GM23248 (cell line): ENCODE results near the gene ADAMTS10. TPM values are rescaled to one million over a fixed set of nuclear protein-coding genes. Genes with fewer than 3 reads are reported as not detected.
"Not testable (repeated sequence)": the region's sequence is repeated elsewhere in the genome, so short reads cannot be mapped to it uniquely, and the experiment has no call there.

Experiments used
- DNase-seq: peaks from one replicate; pipeline ENCODE4 v3.0.0-alpha.2; 2015
- H2AFZ ChIP-seq: fragments of 200-600 bp; sonication (generic); 2 replicates; pipeline ENCODE4 v1.6.1; 2016; ENCODE audit warnings: antibody characterized with exemption
- H3F3A ChIP-seq: fragments of 200-600 bp; sonication (generic); 2 replicates; pipeline ENCODE4 v1.6.1; 2016; ENCODE audit warnings: mild to moderate bottlenecking, antibody characterized with exemption, mixed run types; ENCODE audit not compliant: insufficient read depth
- H3K27ac ChIP-seq: fragments of 200-600 bp; sonication (generic); 2 replicates; pipeline ENCODE4 v1.5.1; 2016; ENCODE audit warnings: mild to moderate bottlenecking
- H3K27me3 ChIP-seq: fragments of 200-600 bp; sonication (generic); replicated peaks from 2 replicates; pipeline ENCODE4 v1.6.1; 2016; ENCODE audit warnings: mild to moderate bottlenecking; ENCODE audit not compliant: insufficient read depth
- H3K36me3 ChIP-seq: fragments of 200-600 bp; sonication (generic); 2 replicates; pipeline ENCODE4 v1.6.1; 2016; ENCODE audit warnings: low read depth, mild to moderate bottlenecking
- H3K4me1 ChIP-seq: fragments of 200-600 bp; sonication (generic); 2 replicates; pipeline ENCODE4 v1.6.1; 2016; ENCODE audit warnings: mild to moderate bottlenecking; ENCODE audit not compliant: insufficient read depth
- H3K4me2 ChIP-seq: fragments of 200-600 bp; sonication (generic); one replicate; pipeline ENCODE4 v1.6.1; 2016; ENCODE audit warnings: mild to moderate bottlenecking; ENCODE audit not compliant: unreplicated experiment
- H3K4me3 ChIP-seq: fragments of 200-600 bp; sonication (generic); 2 replicates; pipeline ENCODE4 v1.5.1; 2016; ENCODE audit warnings: mild to moderate bottlenecking
- H3K79me2 ChIP-seq: fragments of 200-600 bp; sonication (generic); 2 replicates; pipeline ENCODE4 v1.6.1; 2016; ENCODE audit warnings: mild to moderate bottlenecking; ENCODE audit not compliant: insufficient read depth
- H3K9ac ChIP-seq: fragments of 200-600 bp; sonication (generic); 2 replicates; pipeline ENCODE4 v1.6.1; 2016; ENCODE audit warnings: mild to moderate bottlenecking
- H3K9me2 ChIP-seq: fragments of 200-600 bp; sonication (generic); 2 replicates; pipeline ENCODE4 v1.6.1; 2016; ENCODE audit warnings: mixed run types, mild to moderate bottlenecking, moderate library complexity; ENCODE audit not compliant: insufficient read depth
- H3K9me3 ChIP-seq: fragments of 200-600 bp; sonication (generic); one replicate; pipeline ENCODE4 v1.6.1; 2017; ENCODE audit warnings: low read depth
- H4K20me1 ChIP-seq: fragments of 200-600 bp; sonication (generic); 2 replicates; pipeline ENCODE4 v1.6.0; 2016; ENCODE audit not compliant: insufficient read depth
- EZH2 ChIP-seq: fragments of 200-600 bp; sonication (generic); IDR thresholded peaks from 2 replicates; pipeline ENCODE4 v1.6.1; 2018; ENCODE audit warnings: antibody characterized with exemption, mild to moderate bottlenecking; ENCODE audit not compliant: insufficient read depth, poor library complexity, severe bottlenecking
- EZH2phosphoT487 ChIP-seq: fragments of 200-600 bp; sonication (generic); IDR thresholded peaks from 2 replicates; pipeline ENCODE4 v1.6.1; 2018; ENCODE audit warnings: antibody characterized with exemption, moderate library complexity, mild to moderate bottlenecking, low read depth; ENCODE audit not compliant: insufficient read depth
- WGBS, 2 experiments: methylation state at CpG; one replicate each; pipeline ENCODE4 v1.1.6; 2015 to 2017; ENCODE audit warnings: low lambda C conversion rate in 2 of 2, low coverage in 1 of 2; ENCODE audit errors: missing lambda C conversion rate in 2 of 2; 5-methylcytosine and 5-hydroxymethylcytosine counted together
- in situ Hi-C: fragments of 300-500 bp; cut with MboI; formaldehyde crosslinking; loops from 2 replicates; pipeline ENCODE4 v1.15.0; 2020
- polyA plus RNA-seq: library from polyadenylated mRNA; unstranded; fragments of >200 nt; fragmentation: Nextera tagmentation; extraction: Ambion mirVana; gene quantifications from 2 replicates; pipeline ENCODE4 v1.2.1, GENCODE V29; 2016
- total RNA-seq: library from RNA; depleted of rRNA; stranded (reverse); fragments of >200 nt; shearing (Covaris generic); gene quantifications from 2 replicates; pipeline ENCODE4 v1.2.3, GENCODE V29; 2014

ADAMTS10 gene
- total and polyA plus RNA-seq, 2 experiments from 2014 or later = 4.3 to 12.2 TPM

DNA sequence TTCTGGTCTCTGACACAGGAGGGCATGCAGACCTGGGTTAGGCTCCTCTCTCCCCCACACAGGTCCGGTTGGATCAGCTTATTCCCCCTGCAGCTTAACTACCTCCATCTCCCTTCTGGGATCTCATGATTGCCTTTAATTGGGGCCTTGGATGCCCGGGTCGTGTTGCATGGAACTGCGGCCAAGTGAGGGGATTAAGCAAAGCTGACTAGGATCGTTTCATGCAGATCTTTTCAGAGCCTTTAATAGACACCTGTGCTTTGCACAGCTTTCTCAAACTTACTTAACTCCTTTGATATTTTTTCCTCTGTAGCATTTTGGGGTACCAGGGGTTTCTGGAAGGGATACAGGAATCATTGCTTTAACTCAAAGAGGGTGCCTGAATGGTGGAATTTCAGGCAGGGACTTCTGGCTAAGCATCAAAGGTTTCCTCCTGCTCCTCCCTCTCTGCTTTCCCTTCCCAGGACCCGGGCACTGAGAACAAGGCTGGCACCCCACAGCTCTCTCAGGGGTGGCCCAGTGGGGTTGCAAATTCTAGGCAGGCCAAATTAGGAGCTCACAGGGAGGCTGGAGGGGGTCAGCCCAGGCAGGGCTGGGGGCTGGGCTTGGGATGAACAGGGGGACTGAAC is 20.4 kb upstream of the ADAMTS10 start:
- WGBS, 2 experiments = 29 to 31% methylated on average over 6 of the region's 6 CpGs

GRCh38 chr19:8629996-8630683 is 19.6 kb upstream of the ADAMTS10 start, which contains the start of gene NFILZ:
Gene NFILZ, plus strand, starts transcription at chr19:8630633. Its CDS starts 46,133 bp downstream, at chr19:8676766.
- TF ChIP-seq EZH2phosphoT487 = no peak
- no peak for TF ChIP-seq EZH2
- Histone ChIP-seq H3K4me3 (no peak within 1 kb of the TSS), H3K27me3 (no peaks in the 10 kb centered on the region), H3K36me3 (no peaks in the 10 kb centered on the region), H3K79me2 (no peaks in the 10 kb centered on the region), H3K9me3 (no peaks in the 10 kb centered on the region), H4K20me1 (no peaks in the 10 kb centered on the region), H3F3A (no peaks in the 10 kb centered on the region), H3K9ac (no peak within 1 kb of the TSS), H3K27ac (no peak within 1 kb of the TSS), H3K9me2 (no peaks in the 10 kb centered on the region), H2AFZ (no peak within 1 kb of the TSS), H3K4me2 (no peak within 1 kb of the TSS), H3K4me1 (no peaks in the 10 kb centered on the region)
- WGBS, 2 experiments = 79 to 86% methylated on average over 10 to 11 of the region's 11 CpGs
- in situ Hi-C loops = no loop called here
- no peak for DNase-seq

More for the DNA sequence above, 20.4 kb upstream of the ADAMTS10 start:
- no peak overlapping the region for H2AFZ ChIP-seq
- H3K4me3 ChIP-seq = no peak overlapping the region
- no peaks in the 10 kb centered on the region for H3K36me3 ChIP-seq
- H3K9me2 ChIP-seq = no peaks in the 10 kb centered on the region
- in situ Hi-C loops = no loop called here
- no peaks in the 10 kb centered on the region for H3K79me2 ChIP-seq
- DNase-seq = no peak
- H3F3A ChIP-seq = no peaks in the 10 kb centered on the region
- H3K9ac ChIP-seq = no peak overlapping the region
- no peak for TF ChIP-seq EZH2
- TF ChIP-seq EZH2phosphoT487 = no peak
- H3K27me3 ChIP-seq = no peaks in the 10 kb centered on the region
- H3K27ac ChIP-seq = no peak overlapping the region
- H3K4me2 ChIP-seq = no peak overlapping the region
- no peaks in the 10 kb centered on the region for H4K20me1 ChIP-seq
- no peaks in the 10 kb centered on the region for H3K4me1 ChIP-seq
- H3K9me3 ChIP-seq = no peaks in the 10 kb centered on the region

DNA sequence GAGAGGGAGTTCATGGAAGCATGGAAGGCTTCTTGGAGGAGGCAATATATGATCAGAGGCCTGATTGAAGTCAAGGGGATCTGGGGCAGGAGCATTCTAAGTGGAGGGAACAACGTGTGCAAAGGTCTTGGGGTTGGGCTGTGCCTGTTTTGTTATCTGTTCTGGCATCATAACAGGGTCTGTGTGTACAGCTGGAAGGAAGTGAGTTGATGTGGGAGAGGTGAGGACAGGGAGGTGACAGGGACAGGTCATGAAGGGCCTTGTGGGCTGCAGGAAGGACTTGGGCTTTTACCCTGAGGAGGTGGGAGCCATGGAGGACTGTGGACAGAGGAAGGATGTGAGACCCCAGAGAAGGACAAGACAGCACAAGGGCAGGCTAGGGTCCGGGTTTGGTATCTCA is 18.7 kb upstream of the ADAMTS10 start:
- H3K36me3 ChIP-seq = no peaks in the 10 kb centered on the region
- 34 to 42% methylated on average over 2 of the region's 2 CpGs for WGBS, 2 experiments
- H3K4me3 ChIP-seq = no peak overlapping the region
- H3K9me2 ChIP-seq = no peaks in the 10 kb centered on the region
- H3K27ac ChIP-seq = no peak overlapping the region
- H3K4me2 ChIP-seq = no peak overlapping the region
- H3K27me3 ChIP-seq = no peaks in the 10 kb centered on the region
- H4K20me1 ChIP-seq = no peaks in the 10 kb centered on the region
- in situ Hi-C loops = no loop called here
- no peak overlapping the region for H3K9ac ChIP-seq
- H3K4me1 ChIP-seq = no peaks in the 10 kb centered on the region
- no peak for DNase-seq
- H3K79me2 ChIP-seq = no peaks in the 10 kb centered on the region
- no peaks in the 10 kb centered on the region for H3K9me3 ChIP-seq
- TF ChIP-seq EZH2 = no peak
- H3F3A ChIP-seq = no peaks in the 10 kb centered on the region
- no peak overlapping the region for H2AFZ ChIP-seq

GRCh38 chr19:8626842-8627241 is 16.3 kb upstream of the ADAMTS10 start:
- Histone ChIP-seq H3K36me3 (no peaks in the 10 kb centered on the region), H3K4me3 (no peak overlapping the region), H3K4me1 (no peaks in the 10 kb centered on the region), H3K79me2 (no peaks in the 10 kb centered on the region), H3K9me2 (no peaks in the 10 kb centered on the region), H3F3A (no peaks in the 10 kb centered on the region), H3K4me2 (no peak overlapping the region), H2AFZ (no peak overlapping the region), H3K9me3 (no peaks in the 10 kb centered on the region), H4K20me1 (no peaks in the 10 kb centered on the region), H3K27ac (no peak overlapping the region), H3K9ac (no peak overlapping the region), H3K27me3 (no peaks in the 10 kb centered on the region)
- DNase-seq = no peak
- WGBS, 2 experiments = 9 to 13% methylated on average over 8 of the region's 8 CpGs
- in situ Hi-C loops = no loop called here
- TF ChIP-seq EZH2phosphoT487 = no peak
- TF ChIP-seq EZH2 = no peak

DNA sequence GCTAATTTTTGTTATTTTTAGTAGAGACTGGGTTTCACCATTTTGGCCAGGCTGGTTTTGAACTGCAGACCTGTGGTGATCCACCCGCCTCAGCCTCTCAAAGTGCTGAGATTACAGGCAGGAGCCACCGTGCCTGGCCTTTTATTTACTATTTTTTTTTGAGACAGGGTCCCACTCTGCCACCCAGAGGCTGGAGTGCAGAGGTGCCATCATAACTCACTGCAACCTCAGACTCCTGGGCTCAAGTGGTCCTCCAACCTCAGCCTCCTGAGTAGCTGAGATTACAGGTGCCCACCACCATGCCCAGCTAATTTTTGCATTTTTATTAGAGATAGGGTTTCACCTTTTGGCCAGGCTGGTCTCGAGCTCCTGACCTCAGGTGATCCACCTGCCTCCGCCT is 12.4 kb upstream of the ADAMTS10 start:
- H3K9me2 ChIP-seq, H3K4me2 ChIP-seq, H3K36me3 ChIP-seq, H3K9ac ChIP-seq, H3K79me2 ChIP-seq, in situ Hi-C loops, H3K4me1 ChIP-seq, H4K20me1 ChIP-seq, H3K4me3 ChIP-seq, H3K27me3 ChIP-seq, H2AFZ ChIP-seq, H3K9me3 ChIP-seq, H3K27ac ChIP-seq, H3F3A ChIP-seq: not testable (repeated sequence)
- DNase-seq = peak; percentile 33
- 34 to 36% methylated on average over 4 of the region's 4 CpGs for WGBS, 2 experiments
